ENCODE measurements around the gene ZNF22.

Gene ZNF22

DNA sequence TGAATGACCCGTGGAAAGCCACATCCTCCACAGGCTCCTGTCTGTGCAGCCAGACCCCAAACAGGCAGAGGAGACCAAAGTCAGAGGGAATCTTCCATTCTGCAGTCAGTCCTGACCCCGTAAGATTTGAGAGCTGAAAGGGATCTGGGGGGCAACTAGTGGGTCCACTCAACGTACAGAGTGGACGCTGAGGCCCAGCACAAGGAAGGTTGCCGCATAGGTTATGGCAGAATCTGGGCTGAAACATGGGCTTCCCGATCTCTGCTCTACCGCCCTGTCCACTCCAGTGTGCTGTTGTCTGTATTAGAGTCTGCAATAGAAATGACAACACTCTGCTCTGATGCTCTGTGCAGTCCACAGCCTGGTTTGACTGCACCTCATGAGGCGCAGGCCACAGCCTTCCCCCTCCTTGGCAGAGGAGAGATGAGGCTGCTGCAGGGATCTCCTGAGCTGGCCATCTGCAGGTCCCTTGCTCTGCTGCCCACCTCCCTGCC is 7.9 kb upstream of the ZNF22 start:
- ATAC-seq (replicated peaks; ENCODE audit: extremely low read depth, poor library complexity, severe bottlenecking) = no peak
- Mint-ChIP-seq H3K9me3 (no peaks in the 10 kb centered on the region), H3K4me1 (peaks cover 16% of the 10 kb centered on the region), H3K36me3 (ENCODE audit: insufficient read depth) (peaks cover 3% of the 10 kb centered on the region), H3K4me3 (no peak overlapping the region), H3K27ac (ENCODE audit: low read depth) (peak overlapping the region; percentile 67), H3K27me3 (no peaks in the 10 kb centered on the region)
- DNase-seq (ENCODE audit: low spot score in 2 of 2) = no peak

DNA sequence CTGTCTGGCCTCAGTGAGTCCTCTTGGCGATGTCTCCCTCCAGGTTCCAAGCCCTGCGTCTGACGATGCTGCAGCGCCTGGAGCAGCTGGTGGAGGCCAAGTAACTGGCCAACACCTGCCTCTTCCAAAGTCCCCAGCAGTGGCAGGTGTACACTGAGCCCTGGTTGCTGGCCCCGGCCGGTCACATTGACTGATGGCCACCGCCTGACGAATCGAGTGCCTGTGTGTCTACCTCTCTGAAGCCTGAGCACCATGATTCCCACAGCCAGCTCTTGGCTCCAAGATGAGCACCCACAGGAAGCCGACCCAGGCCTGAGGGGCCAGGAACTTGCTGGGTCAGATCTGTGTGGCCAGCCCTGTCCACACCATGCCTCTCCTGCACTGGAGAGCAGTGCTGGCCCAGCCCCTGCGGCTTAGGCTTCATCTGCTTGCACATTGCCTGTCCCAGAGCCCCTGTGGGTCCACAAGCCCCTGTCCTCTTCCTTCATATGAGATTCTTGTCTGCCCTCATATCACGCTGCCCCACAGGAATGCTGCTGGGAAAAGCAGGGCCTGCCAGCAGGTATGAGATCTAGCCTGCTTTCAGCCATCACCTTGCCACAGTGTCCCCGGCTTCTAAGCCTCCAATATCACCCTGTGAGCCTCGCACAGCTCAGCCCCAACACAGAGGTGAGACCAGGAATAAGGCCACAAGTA is 7.3 kb upstream of the ZNF22 start:
- ATAC-seq (replicated peaks; ENCODE audit: extremely low read depth, poor library complexity, severe bottlenecking) (no peak), DNase-seq (ENCODE audit: low spot score in 2 of 2) (no peak)
- H3K27ac Mint-ChIP-seq (ENCODE audit: low read depth) = no peak overlapping the region
- no peak overlapping the region for H3K4me3 Mint-ChIP-seq
- peaks cover 16% of the 10 kb centered on the region for H3K4me1 Mint-ChIP-seq
- peaks cover 3% of the 10 kb centered on the region for H3K36me3 Mint-ChIP-seq (ENCODE audit: insufficient read depth)
- no peaks in the 10 kb centered on the region for H3K27me3 Mint-ChIP-seq
- H3K9me3 Mint-ChIP-seq = no peaks in the 10 kb centered on the region

- Mint-ChIP-seq H3K9me3 (no peaks in the 10 kb centered on the region), H3K4me1 (peaks cover 16% of the 10 kb centered on the region), H3K36me3 (ENCODE audit: insufficient read depth) (peaks cover 3% of the 10 kb centered on the region), H3K4me3 (no peak overlapping the region), H3K27ac (ENCODE audit: low read depth) (no peak overlapping the region), H3K27me3 (no peaks in the 10 kb centered on the region)
- no peak for DNase-seq (ENCODE audit: low spot score in 2 of 2)
- no peak for ATAC-seq (replicated peaks; ENCODE audit: extremely low read depth, poor library complexity, severe bottlenecking)
These were observed 6.6 kb upstream of the ZNF22 start for GRCh38 chr10:44993922-44994751.

GRCh38 chr10:44994752-44995530 is 5.8 kb upstream of the ZNF22 start:
- Mint-ChIP-seq H3K27ac (ENCODE audit: low read depth) (peak overlapping the region; percentile 80), H3K4me3 (peak overlapping the region; percentile 9), H3K4me1 (peaks cover 21% of the 10 kb centered on the region), H3K9me3 (no peaks in the 10 kb centered on the region), H3K27me3 (no peaks in the 10 kb centered on the region), H3K36me3 (ENCODE audit: insufficient read depth) (peaks cover 7% of the 10 kb centered on the region)
- DNase-seq (ENCODE audit: low spot score in 2 of 2) = no peak
- no peak for ATAC-seq (replicated peaks; ENCODE audit: extremely low read depth, poor library complexity, severe bottlenecking)

DNA sequence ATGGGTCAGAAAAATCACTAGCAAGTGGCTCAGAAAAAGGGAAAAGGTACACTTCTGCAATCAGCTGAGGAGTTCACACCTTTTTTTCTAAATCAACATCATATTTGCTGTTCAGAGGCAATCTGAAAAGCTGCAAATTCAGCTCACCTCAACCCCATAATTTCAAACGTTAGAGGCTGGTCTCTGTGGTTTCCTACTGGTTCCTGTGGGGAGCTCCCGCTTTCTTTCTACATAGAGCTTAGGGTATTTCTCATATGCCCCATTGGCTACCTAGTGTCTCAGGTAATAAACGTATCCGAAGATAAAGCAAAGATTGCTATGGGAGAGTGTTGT is 5.2 kb upstream of the ZNF22 start:
- no peaks in the 10 kb centered on the region for H3K9me3 Mint-ChIP-seq
- ATAC-seq (replicated peaks; ENCODE audit: extremely low read depth, poor library complexity, severe bottlenecking) = no peak
- H3K27ac Mint-ChIP-seq (ENCODE audit: low read depth) = peak overlapping the region; percentile 80
- peaks cover 8% of the 10 kb centered on the region for H3K36me3 Mint-ChIP-seq (ENCODE audit: insufficient read depth)
- H3K4me1 Mint-ChIP-seq = peaks cover 27% of the 10 kb centered on the region
- H3K4me3 Mint-ChIP-seq = peak overlapping the region; percentile 9
- DNase-seq (ENCODE audit: low spot score in 2 of 2) = no peak
- H3K27me3 Mint-ChIP-seq = no peaks in the 10 kb centered on the region

GRCh38 chr10:44995914-44996669 is 4.6 kb upstream of the ZNF22 start:
- H3K27ac Mint-ChIP-seq (ENCODE audit: low read depth) = peak overlapping the region; percentile 80
- peaks cover 28% of the 10 kb centered on the region for H3K4me1 Mint-ChIP-seq
- H3K36me3 Mint-ChIP-seq (ENCODE audit: insufficient read depth) = peaks cover 11% of the 10 kb centered on the region
- H3K27me3 Mint-ChIP-seq = no peaks in the 10 kb centered on the region
- H3K9me3 Mint-ChIP-seq = no peaks in the 10 kb centered on the region
- ATAC-seq (replicated peaks; ENCODE audit: extremely low read depth, poor library complexity, severe bottlenecking) = no peak
- DNase-seq (ENCODE audit: low spot score in 2 of 2) = no peak
- peak overlapping the region; percentile 9 for H3K4me3 Mint-ChIP-seq

- Mint-ChIP-seq H3K4me3 (no peak overlapping the region), H3K27me3 (no peaks in the 10 kb centered on the region), H3K4me1 (peaks cover 37% of the 10 kb centered on the region), H3K36me3 (ENCODE audit: insufficient read depth) (peaks cover 13% of the 10 kb centered on the region), H3K9me3 (no peaks in the 10 kb centered on the region), H3K27ac (ENCODE audit: low read depth) (no peak overlapping the region)
- ATAC-seq (replicated peaks; ENCODE audit: extremely low read depth, poor library complexity, severe bottlenecking) = no peak
- no peak for DNase-seq (ENCODE audit: low spot score in 2 of 2)
These were observed 3.5 kb upstream of the ZNF22 start for GRCh38 chr10:44997105-44997748.

DNA sequence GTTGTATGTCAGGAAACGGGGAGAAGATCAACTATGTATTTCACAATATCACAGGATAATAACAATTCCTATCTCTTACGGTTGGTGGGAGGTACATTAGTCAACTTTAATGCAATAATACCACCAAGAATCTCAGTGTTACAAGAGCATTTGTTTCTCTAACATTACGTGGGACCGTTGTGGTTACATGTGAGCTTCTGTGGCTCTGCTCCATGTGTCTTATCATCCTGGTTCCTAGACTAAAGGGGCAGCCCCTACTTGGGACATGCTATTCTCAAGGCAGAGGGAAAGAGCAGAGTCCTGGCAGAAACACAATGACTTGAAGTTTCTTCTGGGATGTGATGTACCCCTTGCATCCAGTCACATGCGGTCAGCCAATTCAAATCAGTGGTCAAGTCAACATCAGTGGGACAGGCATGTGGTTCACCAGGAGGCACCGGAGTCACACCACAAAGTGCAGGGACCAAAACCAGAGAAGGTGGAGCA is 2.5 kb upstream of the ZNF22 start:
- Mint-ChIP-seq H3K27ac (ENCODE audit: low read depth) (no peak overlapping the region), H3K9me3 (no peaks in the 10 kb centered on the region), H3K36me3 (ENCODE audit: insufficient read depth) (peaks cover 17% of the 10 kb centered on the region), H3K4me1 (peaks cover 44% of the 10 kb centered on the region), H3K27me3 (no peaks in the 10 kb centered on the region), H3K4me3 (no peak overlapping the region)
- DNase-seq (ENCODE audit: low spot score in 2 of 2) (no peak), ATAC-seq (replicated peaks; ENCODE audit: extremely low read depth, poor library complexity, severe bottlenecking) (no peak)

DNA sequence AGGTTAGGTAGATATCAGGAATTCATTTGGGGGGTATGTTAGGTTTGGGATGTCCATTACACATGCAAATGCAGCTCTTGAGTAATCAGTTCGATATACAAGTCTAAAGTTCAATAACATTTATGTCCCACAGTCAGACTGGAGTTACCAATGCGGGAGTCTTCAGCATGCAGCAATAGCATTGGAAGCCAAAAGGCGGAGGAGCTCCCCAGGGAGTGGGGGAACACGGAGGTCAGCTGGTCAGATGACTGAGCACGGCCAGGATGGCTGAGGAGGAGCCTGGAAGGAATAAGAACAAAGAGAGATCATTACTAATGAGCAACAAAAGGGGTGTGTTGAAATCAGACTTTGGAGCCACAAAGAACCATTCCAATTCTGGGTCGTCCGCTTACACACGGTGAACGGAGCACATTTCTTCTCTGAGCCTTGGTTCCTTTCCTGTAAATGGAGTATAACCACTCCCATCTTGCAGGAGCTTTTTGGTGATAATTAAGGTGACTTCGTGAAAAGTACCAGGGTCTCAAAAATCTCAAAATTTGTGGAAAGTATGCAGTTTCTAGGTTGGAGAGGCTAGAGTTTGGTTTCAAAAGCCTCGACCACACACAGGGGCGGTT is 478 bp upstream of the ZNF22 start:
- DNase-seq (ENCODE audit: low spot score in 2 of 2) (no peak), ATAC-seq (replicated peaks; ENCODE audit: extremely low read depth, poor library complexity, severe bottlenecking) (no peak)
- H3K4me3 Mint-ChIP-seq = peak overlapping the region; percentile 83
- H3K27ac Mint-ChIP-seq (ENCODE audit: low read depth) = peak overlapping the region; percentile 94
- no peaks in the 10 kb centered on the region for H3K9me3 Mint-ChIP-seq
- no peaks in the 10 kb centered on the region for H3K27me3 Mint-ChIP-seq
- peaks cover 40% of the 10 kb centered on the region for H3K4me1 Mint-ChIP-seq
- peaks cover 25% of the 10 kb centered on the region for H3K36me3 Mint-ChIP-seq (ENCODE audit: insufficient read depth)

DNA sequence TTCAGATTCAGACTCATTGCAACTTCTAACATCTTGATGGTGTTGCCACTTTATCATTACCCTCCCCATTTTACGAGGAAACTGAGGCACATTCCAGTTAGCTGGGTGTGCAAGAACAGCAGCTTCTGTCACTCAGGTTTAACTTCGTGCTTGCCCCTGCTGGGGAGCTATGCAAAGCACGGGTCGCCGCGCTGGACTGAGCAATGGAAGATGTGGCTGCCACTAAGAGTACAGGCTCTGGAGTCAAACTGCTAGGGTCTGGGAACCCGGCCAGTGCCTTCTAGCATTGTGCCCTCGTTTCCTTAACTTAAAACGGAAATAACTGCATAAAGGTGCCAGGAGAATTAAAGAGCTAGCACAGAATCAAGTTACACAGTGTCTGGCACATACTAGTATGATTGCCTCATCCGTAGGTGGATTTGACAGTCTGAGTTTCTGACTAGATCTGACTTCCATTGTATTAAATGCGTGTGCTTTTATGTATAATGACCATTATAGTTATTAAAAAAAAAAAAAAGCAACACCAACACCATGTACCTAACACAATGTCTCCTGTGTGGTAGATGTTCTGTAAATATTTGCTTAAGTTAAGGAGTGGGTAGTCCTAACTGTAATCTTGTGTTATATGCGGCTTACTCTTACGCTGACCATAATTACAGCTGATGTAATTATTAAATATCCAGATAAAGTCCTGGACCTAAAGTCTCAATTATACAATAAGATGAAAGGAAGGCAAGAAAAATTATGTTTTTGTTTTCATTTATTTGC is 842 bp downstream of the ZNF22 start:
- Mint-ChIP-seq H3K4me3 (peak overlapping the region; percentile 83), H3K27me3 (no peaks in the 10 kb centered on the region), H3K27ac (ENCODE audit: low read depth) (peak overlapping the region; percentile 83), H3K36me3 (ENCODE audit: insufficient read depth) (peaks cover 27% of the 10 kb centered on the region), H3K9me3 (no peaks in the 10 kb centered on the region), H3K4me1 (peaks cover 32% of the 10 kb centered on the region)
- DNase-seq (ENCODE audit: low spot score in 2 of 2) (peak; percentile 44), ATAC-seq (replicated peaks; ENCODE audit: extremely low read depth, poor library complexity, severe bottlenecking) (peak; percentile 79)

Measured in central memory CD8-positive, alpha-beta T cell (primary cell).